PC-3 (cell line): ENCODE results near the gene CXCR6. TPM values are rescaled to one million over a fixed set of nuclear protein-coding genes. Genes with fewer than 3 reads are reported as not detected.
A peak's percentile ranks its signal among the peaks of the same experiment; 100 is the strongest.

Experiments used
- ATAC-seq: fragments of 200-7000 bp; cut with Tn5 transposase; 2 replicates; pipeline ENCODE4 v1.9.1; 2020; ENCODE audit warnings: mild to moderate bottlenecking, moderate library complexity
- BruUV-seq: library from RNA; stranded (reverse); fragments of 400-500 nt; replicated peaks from 2 replicates; lab custom pipeline; 2021; lab: Mats Ljungman, UMichigan
- CTCF ChIA-PET: fragments of 300-600 bp; sonication (Branson Sonifier 250); formaldehyde crosslinking; loops from one replicate; lab custom pipeline; 2022; ENCODE audit warnings: antibody characterized with exemption; lab: Charles Lee
- POLR2A ChIA-PET: fragments of 300-600 bp; sonication (Branson Sonifier 250); formaldehyde crosslinking; loops from one replicate; lab custom pipeline; 2022; ENCODE audit warnings: antibody characterized with exemption; ENCODE audit not compliant: unreplicated experiment; lab: Charles Lee
- DNase-seq: peaks from one replicate; pipeline ENCODE4 v3.0.0-alpha.2; 2015
- H2AFZ ChIP-seq: fragments of 300-600 bp; sonication (generic); 2 replicates; pipeline ENCODE4 v1.6.0; 2016; ENCODE audit warnings: antibody characterized with exemption, low read length
- H3F3A ChIP-seq: fragments of 300-600 bp; sonication (generic); one replicate; pipeline ENCODE4 v1.6.0; 2017; ENCODE audit warnings: antibody characterized with exemption, low read length, control low read depth, mild to moderate bottlenecking; ENCODE audit not compliant: unreplicated experiment
- H3K27ac ChIP-seq: fragments of 300-600 bp; sonication (generic); 2 replicates; pipeline ENCODE4 v1.5.1; 2016; ENCODE audit warnings: mild to moderate bottlenecking, low read length
- H3K27me3 ChIP-seq: fragments of 300-600 bp; sonication (generic); 2 replicates; pipeline ENCODE4 v1.6.1; 2016; ENCODE audit warnings: low read length, mixed read lengths
- H3K36me3 ChIP-seq: fragments of 300-600 bp; sonication (generic); 2 replicates; pipeline ENCODE4 v1.6.1; 2016; ENCODE audit warnings: low read depth, mixed run types, low read length, mixed read lengths
- H3K4me1 ChIP-seq: fragments of 300-600 bp; sonication (generic); 2 replicates; pipeline ENCODE4 v1.5.1; 2016; ENCODE audit warnings: low read length; ENCODE audit not compliant: insufficient read depth
- H3K4me2 ChIP-seq: fragments of 300-600 bp; sonication (generic); 2 replicates; pipeline ENCODE4 v1.6.0; 2016; ENCODE audit warnings: low read length
- H3K4me3 ChIP-seq: fragments of 300-600 bp; sonication (generic); 2 replicates; pipeline ENCODE4 v1.5.1; 2016; ENCODE audit warnings: mild to moderate bottlenecking, low read length, mixed read lengths
- H3K79me2 ChIP-seq: fragments of 300-600 bp; sonication (generic); 2 replicates; pipeline ENCODE4 v1.6.1; 2017; ENCODE audit warnings: low read length, mixed read lengths
- H3K9ac ChIP-seq: fragments of 300-600 bp; sonication (generic); 2 replicates; pipeline ENCODE4 v1.6.0; 2016; ENCODE audit warnings: mild to moderate bottlenecking, low read length
- H3K9me2 ChIP-seq: fragments of 300-600 bp; sonication (generic); replicated peaks from 2 replicates; pipeline ENCODE4 v1.6.1; 2016; ENCODE audit warnings: mixed run types, low read length, mixed read lengths
- H3K9me3 ChIP-seq: fragments of 300-600 bp; sonication (generic); 2 replicates; pipeline ENCODE4 v1.6.1; 2016; ENCODE audit warnings: low read length, mixed read lengths
- H4K20me1 ChIP-seq: fragments of 300-600 bp; sonication (generic); 2 replicates; pipeline ENCODE4 v1.6.1; 2016; ENCODE audit warnings: low read length, mixed read lengths
- EZH2 ChIP-seq: fragments of 300-600 bp; sonication (generic); IDR thresholded peaks from one replicate; pipeline ENCODE4 v1.6.1; 2017; ENCODE audit warnings: antibody characterized with exemption, mild to moderate bottlenecking, low read length; ENCODE audit not compliant: unreplicated experiment
- EZH2phosphoT487 ChIP-seq: fragments of 300-600 bp; sonication (generic); IDR thresholded peaks from 2 replicates; pipeline ENCODE4 v1.6.1; 2018; ENCODE audit warnings: mild to moderate bottlenecking, antibody characterized with exemption, low read length, borderline replicate concordance
- intact Hi-C: fragments of 100-400 bp; cut with micrococcal nuclease; formaldehyde crosslinking; loops from 2 replicates; pipeline ENCODE4 v1.9.0; 2023
- total RNA-seq: library from RNA; depleted of rRNA; stranded (reverse); fragments of >200 nt; gene quantifications from 2 replicates; pipeline ENCODE4 v1.2.3, GENCODE V29; 2014
- TF ChIP-seq, protein P1 (sequence below): fragments of 300-600 bp; sonication (generic); conservative IDR thresholded peaks from 2 replicates; pipeline ENCODE4 v1.5.1; 2017; ENCODE audit warnings: antibody characterized with exemption, low read depth, mild to moderate bottlenecking, low read length

Gene CXCR6
- total RNA-seq, 1 experiment from 2014 or later = not detected

GRCh38 chr3:45984331-45985312 lies 41.4 kb downstream of the CXCR6 start:
- Histone ChIP-seq H3K79me2 (peaks cover 42% of the 10 kb centered on the region), H3F3A (no peaks in the 10 kb centered on the region), H3K4me3 (no peak overlapping the region), H3K27ac (no peak overlapping the region), H3K9ac (no peak overlapping the region), H3K9me2 (no peaks in the 10 kb centered on the region), H3K36me3 (peaks cover 28% of the 10 kb centered on the region), H3K4me2 (no peak overlapping the region), H3K4me1 (peaks cover 71% of the 10 kb centered on the region), H3K27me3 (no peaks in the 10 kb centered on the region), H3K9me3 (no peaks in the 10 kb centered on the region), H4K20me1 (no peaks in the 10 kb centered on the region), H2AFZ (no peak overlapping the region)
- BruUV-seq = no TSS peak
- DNase-seq (no peak), ATAC-seq (no peak)
- intact Hi-C loops = loop anchor here (5.0 kb wide), 2 partner anchors 37 to 73 kb away; no protein-coding TSS in a partner anchor
- TF ChIP-seq EZH2 (no peak), EZH2phosphoT487 (no peak)
- TF ChIP-seq, protein P1, sequence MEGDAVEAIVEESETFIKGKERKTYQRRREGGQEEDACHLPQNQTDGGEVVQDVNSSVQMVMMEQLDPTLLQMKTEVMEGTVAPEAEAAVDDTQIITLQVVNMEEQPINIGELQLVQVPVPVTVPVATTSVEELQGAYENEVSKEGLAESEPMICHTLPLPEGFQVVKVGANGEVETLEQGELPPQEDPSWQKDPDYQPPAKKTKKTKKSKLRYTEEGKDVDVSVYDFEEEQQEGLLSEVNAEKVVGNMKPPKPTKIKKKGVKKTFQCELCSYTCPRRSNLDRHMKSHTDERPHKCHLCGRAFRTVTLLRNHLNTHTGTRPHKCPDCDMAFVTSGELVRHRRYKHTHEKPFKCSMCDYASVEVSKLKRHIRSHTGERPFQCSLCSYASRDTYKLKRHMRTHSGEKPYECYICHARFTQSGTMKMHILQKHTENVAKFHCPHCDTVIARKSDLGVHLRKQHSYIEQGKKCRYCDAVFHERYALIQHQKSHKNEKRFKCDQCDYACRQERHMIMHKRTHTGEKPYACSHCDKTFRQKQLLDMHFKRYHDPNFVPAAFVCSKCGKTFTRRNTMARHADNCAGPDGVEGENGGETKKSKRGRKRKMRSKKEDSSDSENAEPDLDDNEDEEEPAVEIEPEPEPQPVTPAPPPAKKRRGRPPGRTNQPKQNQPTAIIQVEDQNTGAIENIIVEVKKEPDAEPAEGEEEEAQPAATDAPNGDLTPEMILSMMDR = no peak
- CTCF ChIA-PET = no interaction called here
- POLR2A ChIA-PET = no interaction called here

- peaks cover 25% of the 10 kb centered on the region for H3K36me3 ChIP-seq
- H4K20me1 ChIP-seq = no peaks in the 10 kb centered on the region
- H3F3A ChIP-seq = no peaks in the 10 kb centered on the region
- no peaks in the 10 kb centered on the region for H3K9me2 ChIP-seq
- peak overlapping the region; percentile 60 for H2AFZ ChIP-seq
- H3K9ac ChIP-seq = peak overlapping the region; percentile 65
- peak overlapping the region; percentile 90 for H3K27ac ChIP-seq
- peaks cover 68% of the 10 kb centered on the region for H3K4me1 ChIP-seq
- ChIA-PET POLR2A (no interaction called here), CTCF (interaction anchor here (0.5 to 1.1 kb wide), 2 partner anchors 90 to 95 kb away, joined by 3 to 4 read pairs; no protein-coding TSS in a partner anchor)
- DNase-seq (no peak), ATAC-seq (peak; percentile 7)
- BruUV-seq = no TSS peak
- H3K4me2 ChIP-seq = peak overlapping the region; percentile 61
- no peak overlapping the region for H3K4me3 ChIP-seq
- peaks cover 50% of the 10 kb centered on the region for H3K79me2 ChIP-seq
- intact Hi-C loops = loop anchor here (1.0 to 5.0 kb wide), 5 partner anchors 10 to 91 kb away; partner anchors contain the start of gene FYCO1
- no peaks in the 10 kb centered on the region for H3K27me3 ChIP-seq
- TF ChIP-seq EZH2 (no peak), EZH2phosphoT487 (no peak)
- TF ChIP-seq, protein P1 = no peak
- no peaks in the 10 kb centered on the region for H3K9me3 ChIP-seq
Observed at GRCh38 chr3:45985532-45986302, 42.5 kb downstream of the CXCR6 start.
